Glutamatergic neuron (in vitro differentiated cells): ENCODE data around the gene MARCHF10. TPM values are rescaled to one million over a fixed set of nuclear protein-coding genes. Genes with fewer than 3 reads are reported as not detected.

Experiments
- DNase-seq: peaks from one replicate; pipeline ENCODE4 v3.0.0; 2022
- H3K27ac Mint-ChIP-seq: one replicate; pipeline ENCODE4 v1.8.0; 2020; ENCODE audit warnings: mild to moderate bottlenecking, mixed read lengths, inconsistent platforms; ENCODE audit not compliant: unreplicated experiment
- H3K27me3 Mint-ChIP-seq: one replicate; pipeline ENCODE4 v1.8.0; 2020; ENCODE audit warnings: mild to moderate bottlenecking, moderate library complexity, mixed read lengths, inconsistent platforms; ENCODE audit not compliant: unreplicated experiment
- H3K36me3 Mint-ChIP-seq: one replicate; pipeline ENCODE4 v1.8.0; 2020; ENCODE audit warnings: mild to moderate bottlenecking, mixed read lengths, inconsistent platforms; ENCODE audit not compliant: unreplicated experiment
- H3K4me1 Mint-ChIP-seq: one replicate; pipeline ENCODE4 v1.8.0; 2020; ENCODE audit warnings: mild to moderate bottlenecking, low read depth, mixed read lengths, inconsistent platforms; ENCODE audit not compliant: unreplicated experiment
- H3K4me3 Mint-ChIP-seq: one replicate; pipeline ENCODE4 v1.8.0; 2020; ENCODE audit warnings: mild to moderate bottlenecking, mixed read lengths, inconsistent platforms; ENCODE audit not compliant: unreplicated experiment
- H3K9me3 Mint-ChIP-seq: one replicate; pipeline ENCODE4 v1.8.0; 2020; ENCODE audit warnings: mild to moderate bottlenecking, moderate library complexity, mixed read lengths, inconsistent platforms; ENCODE audit not compliant: unreplicated experiment
- CTCF ChIP-seq: fragments of 200-600 bp; sonication (generic); IDR thresholded peaks from one replicate; pipeline ENCODE4 v1.5.0; 2021; ENCODE audit not compliant: partially characterized antibody, unreplicated experiment
- total RNA-seq: library from RNA; stranded (reverse); fragmentation: NEBNext Ultra II Directional; extraction: Animal tissue kit (Norgen Biotek cat#: 25700); gene quantifications from one replicate; pipeline ENCODE4 v1.2.1, GENCODE V29; 2021; ENCODE audit not compliant: unreplicated experiment

Gene MARCHF10
- total RNA-seq, 1 donor from 2014 or later: not detected

- H3K4me3 Mint-ChIP-seq: no peak overlapping the region
- peaks cover 7% of the 10 kb centered on the region for H3K27me3 Mint-ChIP-seq
- peak overlapping the region; percentile 35 for H3K27ac Mint-ChIP-seq
- no peak for TF ChIP-seq CTCF
- H3K9me3 Mint-ChIP-seq: no peaks in the 10 kb centered on the region
- H3K4me1 Mint-ChIP-seq: peaks cover 12% of the 10 kb centered on the region
- no peaks in the 10 kb centered on the region for H3K36me3 Mint-ChIP-seq
- DNase-seq: peak; percentile 29
Observed at GRCh38 chr17:62819511-62820221, 11.6 kb upstream of the MARCHF10 start.

GRCh38 chr17:62818526-62818925 lies 10.4 kb upstream of the MARCHF10 start:
- Mint-ChIP-seq H3K27me3 (peaks cover 7% of the 10 kb centered on the region), H3K27ac (no peak overlapping the region), H3K9me3 (peaks cover 2% of the 10 kb centered on the region), H3K36me3 (no peaks in the 10 kb centered on the region), H3K4me3 (no peak overlapping the region), H3K4me1 (peaks cover 12% of the 10 kb centered on the region)
- DNase-seq: no peak
- TF ChIP-seq CTCF: no peak

- H3K27ac Mint-ChIP-seq: no peak overlapping the region
- no peak overlapping the region for H3K4me3 Mint-ChIP-seq
- TF ChIP-seq CTCF: no peak
- peaks cover 12% of the 10 kb centered on the region for H3K4me1 Mint-ChIP-seq
- H3K27me3 Mint-ChIP-seq: peaks cover 4% of the 10 kb centered on the region
- H3K36me3 Mint-ChIP-seq: no peaks in the 10 kb centered on the region
- peaks cover 5% of the 10 kb centered on the region for H3K9me3 Mint-ChIP-seq
- no peak for DNase-seq
Observed at GRCh38 chr17:62816282-62816839, 8.2 kb upstream of the MARCHF10 start.

- peaks cover 5% of the 10 kb centered on the region for H3K9me3 Mint-ChIP-seq
- TF ChIP-seq CTCF: no peak
- peaks cover 3% of the 10 kb centered on the region for H3K27me3 Mint-ChIP-seq
- H3K4me3 Mint-ChIP-seq: no peak overlapping the region
- no peak for DNase-seq
- no peaks in the 10 kb centered on the region for H3K4me1 Mint-ChIP-seq
- H3K36me3 Mint-ChIP-seq: no peaks in the 10 kb centered on the region
- no peak overlapping the region for H3K27ac Mint-ChIP-seq
Observed at GRCh38 chr17:62809656-62810055, 1.5 kb upstream of the MARCHF10 start.

GRCh38 chr17:62808576-62808970 lies 459 bp upstream of the MARCHF10 start:
- no peak for TF ChIP-seq CTCF
- no peak for DNase-seq
- Mint-ChIP-seq H3K4me3 (peak overlapping the region; percentile 75), H3K36me3 (no peaks in the 10 kb centered on the region), H3K27ac (no peak overlapping the region), H3K9me3 (peaks cover 3% of the 10 kb centered on the region), H3K4me1 (no peaks in the 10 kb centered on the region), H3K27me3 (peaks cover 7% of the 10 kb centered on the region)
